Posterior cingulate gyrus (tissue), 11 donors: Measurements from ENCODE around the gene TRIM66.

Experiments used
- DNase-seq, 10 donors: peaks; one replicate each; pipeline versions ENCODE4 v3.0.0 to v3.0.0-alpha.2; 2020 to 2021; ENCODE audit warnings: mixed read lengths in 3 of 10
- intact Hi-C: fragments of 100-400 bp; cut with DNase I; formaldehyde crosslinking; loops from one replicate; pipeline ENCODE4 v1.15.1; 2023

Gene TRIM66, protein sequence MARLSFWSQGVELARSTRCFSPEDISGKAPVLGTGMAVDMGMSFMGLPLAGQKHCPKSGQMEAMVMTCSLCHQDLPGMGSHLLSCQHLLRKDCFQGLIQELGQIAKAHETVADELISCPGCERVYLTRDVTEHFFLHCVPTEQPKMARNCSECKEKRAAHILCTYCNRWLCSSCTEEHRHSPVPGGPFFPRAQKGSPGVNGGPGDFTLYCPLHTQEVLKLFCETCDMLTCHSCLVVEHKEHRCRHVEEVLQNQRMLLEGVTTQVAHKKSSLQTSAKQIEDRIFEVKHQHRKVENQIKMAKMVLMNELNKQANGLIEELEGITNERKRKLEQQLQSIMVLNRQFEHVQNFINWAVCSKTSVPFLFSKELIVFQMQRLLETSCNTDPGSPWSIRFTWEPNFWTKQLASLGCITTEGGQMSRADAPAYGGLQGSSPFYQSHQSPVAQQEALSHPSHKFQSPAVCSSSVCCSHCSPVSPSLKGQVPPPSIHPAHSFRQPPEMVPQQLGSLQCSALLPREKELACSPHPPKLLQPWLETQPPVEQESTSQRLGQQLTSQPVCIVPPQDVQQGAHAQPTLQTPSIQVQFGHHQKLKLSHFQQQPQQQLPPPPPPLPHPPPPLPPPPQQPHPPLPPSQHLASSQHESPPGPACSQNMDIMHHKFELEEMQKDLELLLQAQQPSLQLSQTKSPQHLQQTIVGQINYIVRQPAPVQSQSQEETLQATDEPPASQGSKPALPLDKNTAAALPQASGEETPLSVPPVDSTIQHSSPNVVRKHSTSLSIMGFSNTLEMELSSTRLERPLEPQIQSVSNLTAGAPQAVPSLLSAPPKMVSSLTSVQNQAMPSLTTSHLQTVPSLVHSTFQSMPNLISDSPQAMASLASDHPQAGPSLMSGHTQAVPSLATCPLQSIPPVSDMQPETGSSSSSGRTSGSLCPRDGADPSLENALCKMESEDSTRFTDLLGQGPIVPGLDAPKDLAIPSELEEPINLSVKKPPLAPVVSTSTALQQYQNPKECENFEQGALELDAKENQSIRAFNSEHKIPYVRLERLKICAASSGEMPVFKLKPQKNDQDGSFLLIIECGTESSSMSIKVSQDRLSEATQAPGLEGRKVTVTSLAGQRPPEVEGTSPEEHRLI (N-terminal part only)

DNA sequence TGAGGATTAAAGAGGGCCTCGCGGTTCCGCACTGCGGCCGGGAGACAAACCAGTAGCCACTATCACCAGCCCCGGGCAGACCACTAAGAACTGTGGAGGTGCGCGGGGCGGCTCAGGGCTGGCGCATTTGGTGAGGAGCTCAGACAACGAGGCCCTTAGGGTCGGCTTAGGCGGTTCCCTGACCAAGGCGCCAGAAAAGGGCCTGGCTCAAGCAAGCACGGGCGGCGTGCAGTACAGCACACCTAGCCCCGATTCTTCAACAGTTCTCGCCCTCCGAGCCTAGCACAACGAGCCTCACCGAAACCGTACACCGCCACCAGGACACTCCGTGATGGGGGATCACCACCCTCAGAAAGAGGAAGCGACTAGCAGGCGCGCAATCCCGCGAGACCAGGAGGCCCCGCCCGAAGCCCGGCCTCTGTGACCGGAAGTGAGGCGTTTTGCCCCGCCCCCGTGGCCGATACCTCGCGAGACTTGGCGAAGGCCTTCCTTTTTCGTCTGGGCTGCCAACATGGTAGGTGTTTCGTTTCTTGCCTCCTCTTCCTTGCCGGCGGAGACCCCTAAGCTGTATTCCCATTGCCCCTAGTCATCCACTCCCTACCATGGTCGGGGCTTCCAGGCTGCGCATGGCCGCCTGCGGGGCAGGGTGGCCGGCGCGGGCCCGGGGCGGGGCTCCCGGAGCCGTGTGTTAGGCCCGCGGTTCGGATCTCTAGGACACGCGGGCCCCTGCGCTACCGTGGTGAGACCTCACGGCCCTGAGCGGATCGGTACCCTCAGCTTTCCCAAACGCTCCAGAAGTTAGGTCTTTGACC, at the start of gene TRIM66, which contains the start of gene RPL27A:
TRIM66 (minus strand) TSS at position 363 of the 812 bp plus-strand sequence. CDS start 10,391 bp downstream, outside the sequence.
RPL27A (plus strand) TSS at position 490 of the 812 bp plus-strand sequence; CDS start at position 512, 22 bp downstream.
- intact Hi-C loops, result loop anchor here (10.0 kb wide), 3 partner anchors 232 to 452 kb away; partner anchors contain the start of genes AKIP1 and TMEM9B
- DNase-seq, result peak; percentile 98 to 100 (median 99)

DNA sequence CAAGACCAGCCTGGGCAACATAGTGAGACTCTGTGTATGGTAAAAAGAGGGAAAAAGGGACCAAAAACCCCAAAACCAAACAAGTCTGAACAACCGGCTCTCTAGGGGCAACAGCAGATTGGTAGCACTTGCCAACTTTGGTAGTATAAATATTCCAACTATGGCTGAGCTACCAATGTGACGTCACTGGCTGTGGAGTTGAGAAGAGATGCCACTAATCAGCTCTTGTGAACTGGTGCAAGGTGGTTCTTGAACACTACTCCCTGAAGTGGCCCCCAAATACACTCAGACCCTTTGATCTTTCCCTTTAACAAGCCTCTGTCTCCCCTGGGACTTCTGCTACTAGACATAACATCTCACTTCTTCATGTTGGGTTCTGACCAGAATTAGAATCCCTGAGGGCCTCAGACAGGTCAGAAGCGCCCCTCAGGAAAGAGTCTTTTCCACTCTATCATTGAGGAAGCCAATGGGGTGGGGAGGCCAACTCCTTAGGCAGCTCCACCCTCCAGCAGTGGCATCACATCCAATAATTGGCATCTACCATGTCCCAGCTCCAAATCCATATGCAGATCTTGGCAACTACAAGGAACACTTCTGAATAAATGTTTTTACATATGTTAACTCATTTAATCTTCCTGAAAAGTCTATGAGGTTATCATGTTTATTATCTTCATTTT, 49.3 kb upstream of the TRIM66 start:
- DNase-seq, result no peak
- intact Hi-C loops, result no loop called here

DNA sequence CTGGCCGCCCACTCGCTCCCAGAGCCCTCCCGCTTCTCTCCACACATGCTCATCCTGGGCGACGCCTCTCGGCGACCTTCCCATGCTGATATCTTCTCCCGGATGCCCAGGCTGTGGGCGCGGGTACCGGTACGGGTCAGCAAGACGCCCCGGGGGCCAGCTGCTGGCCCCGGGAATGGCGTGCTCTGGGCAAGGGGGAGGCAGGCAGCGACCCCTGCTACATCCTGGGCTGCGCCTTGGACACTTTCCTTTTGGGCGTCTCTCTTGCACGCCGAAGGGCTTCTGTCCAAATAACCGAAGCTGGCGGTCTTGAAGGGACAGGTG, 48.2 kb upstream of the TRIM66 start:
- intact Hi-C loops, result no loop called here
- DNase-seq, result peak in 1 of 10 donors; percentile 82

DNA sequence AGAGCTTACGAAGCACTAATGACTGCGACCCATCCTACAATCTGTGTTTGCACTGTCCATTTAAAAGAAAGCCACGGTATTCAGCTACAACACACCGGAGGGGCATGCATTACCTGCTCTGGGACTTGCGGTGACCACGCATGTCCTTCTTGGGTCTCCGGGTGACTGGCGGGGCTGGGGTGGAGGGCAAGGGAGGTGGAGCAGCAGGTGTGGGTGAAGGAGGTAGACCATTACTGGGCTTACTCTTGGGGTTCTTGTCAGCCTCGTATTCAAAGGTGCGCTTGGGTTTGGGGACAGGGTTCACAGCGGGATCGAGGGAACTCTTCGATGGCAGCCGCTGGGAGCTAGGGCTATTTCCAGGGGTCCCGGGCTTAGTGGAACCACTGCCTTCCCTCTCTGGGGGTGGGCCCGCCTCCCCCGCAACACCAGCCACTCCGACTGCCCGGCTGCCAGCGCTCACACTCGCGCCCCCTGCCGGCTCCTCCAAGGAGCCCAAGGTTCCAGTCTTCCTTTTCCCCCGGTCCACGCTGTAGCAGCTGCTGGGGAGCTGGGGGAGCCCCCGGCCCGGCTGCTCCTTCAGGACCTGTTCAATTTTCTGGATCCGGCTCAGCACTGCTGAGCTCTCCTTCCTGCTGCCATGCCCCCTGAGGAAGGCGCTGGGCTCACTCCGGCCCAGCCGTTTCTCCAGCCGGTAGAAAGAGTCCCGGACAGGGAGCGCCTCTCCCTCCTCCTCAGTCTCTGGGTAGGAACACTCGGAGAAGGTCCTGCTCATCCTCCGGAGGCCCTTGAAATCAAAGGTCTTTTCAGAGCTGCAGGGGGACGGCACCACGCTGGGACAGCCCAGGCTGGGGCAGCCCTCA, 47.6 kb upstream of the TRIM66 start:
- intact Hi-C loops, result no loop called here
- peak in 1 of 10 donors; percentile 73 for DNase-seq

DNA sequence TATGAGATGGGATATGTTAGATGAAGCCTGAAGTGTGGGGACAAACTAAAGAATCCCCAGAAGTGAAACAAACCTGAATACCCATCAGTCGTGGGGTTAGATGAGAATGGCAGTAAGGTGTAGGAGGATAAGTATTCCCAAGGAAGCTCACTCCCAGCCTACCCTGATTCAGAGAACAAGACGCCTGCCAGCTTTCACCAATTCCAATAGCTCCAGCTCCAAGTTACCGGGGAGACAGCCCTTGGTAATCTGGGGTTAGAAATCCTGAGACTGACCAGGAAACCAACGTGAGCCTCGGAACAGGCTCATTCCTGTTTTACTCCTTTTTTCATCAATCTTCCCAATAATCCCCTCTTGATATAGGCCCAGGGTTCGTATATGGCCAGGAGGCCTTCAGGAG, 46.6 kb upstream of the TRIM66 start:
- intact Hi-C loops, result no loop called here
- peak in 1 of 10 donors; percentile 14 for DNase-seq

DNA sequence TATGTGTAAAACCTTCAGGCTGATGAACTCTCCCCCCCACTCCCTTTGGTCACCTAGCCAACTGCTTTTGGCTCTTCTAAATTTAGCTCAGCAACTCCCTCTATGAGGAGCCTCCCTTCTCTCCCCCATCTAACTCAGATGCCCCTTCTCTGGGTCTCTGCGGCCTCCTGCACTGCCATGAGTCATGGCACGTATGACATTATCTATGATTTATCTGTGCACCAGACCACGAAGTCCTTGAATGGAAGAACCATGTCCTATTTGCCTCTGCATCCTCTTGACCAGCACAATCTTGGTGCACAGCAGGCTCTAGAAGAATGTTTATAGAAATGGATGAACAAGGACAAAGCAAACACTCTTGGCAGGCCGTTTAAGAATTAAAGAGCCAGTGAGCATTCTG, 46.1 kb upstream of the TRIM66 start:
- intact Hi-C loops, result no loop called here

DNA sequence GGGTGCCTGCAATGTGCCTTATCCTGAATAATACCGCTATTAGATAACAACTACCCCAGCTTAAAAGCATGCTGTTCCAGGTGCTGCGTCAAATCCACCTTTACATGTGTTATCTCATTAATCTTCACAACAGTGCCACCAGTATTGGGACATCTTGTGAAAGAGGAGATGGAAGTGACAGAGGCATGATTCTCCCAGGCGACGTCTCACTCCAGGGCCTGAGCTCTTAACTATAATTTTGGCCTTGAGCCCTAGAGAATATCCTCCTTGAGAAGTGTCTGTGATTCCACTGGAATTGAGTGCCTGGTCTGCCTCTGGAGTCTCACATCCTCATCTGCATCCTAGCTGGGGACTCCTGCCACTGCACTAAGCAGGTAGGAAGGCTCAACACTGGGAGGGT, 43.9 kb upstream of the TRIM66 start:
- peak in 1 of 10 donors; percentile 40 for DNase-seq
- intact Hi-C loops, result no loop called here

More for the DNA sequence above, 46.1 kb upstream of the TRIM66 start:
- no peak for DNase-seq

DNA sequence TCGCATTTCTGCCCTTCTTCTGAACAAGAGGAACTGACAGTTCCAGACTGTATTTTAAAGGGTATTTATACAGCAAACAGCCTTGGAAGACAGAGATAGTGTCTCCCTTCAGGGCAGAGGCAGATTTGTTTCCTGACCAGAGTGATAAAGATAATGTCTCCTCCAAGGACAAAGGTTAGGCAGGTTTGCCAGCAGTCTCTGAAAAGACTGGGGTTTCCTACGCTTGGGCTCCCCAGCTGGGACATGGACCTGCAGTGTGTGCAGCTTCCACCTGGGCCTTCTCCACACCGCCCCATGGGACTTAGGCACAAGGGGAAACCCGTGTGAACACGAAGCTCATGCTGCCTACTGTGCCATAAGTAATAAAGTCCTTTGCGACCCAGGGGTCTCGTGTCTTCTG, 42.2 kb upstream of the TRIM66 start:
- peak in 1 of 10 donors; percentile 19 for DNase-seq
- intact Hi-C loops, result no loop called here

DNA sequence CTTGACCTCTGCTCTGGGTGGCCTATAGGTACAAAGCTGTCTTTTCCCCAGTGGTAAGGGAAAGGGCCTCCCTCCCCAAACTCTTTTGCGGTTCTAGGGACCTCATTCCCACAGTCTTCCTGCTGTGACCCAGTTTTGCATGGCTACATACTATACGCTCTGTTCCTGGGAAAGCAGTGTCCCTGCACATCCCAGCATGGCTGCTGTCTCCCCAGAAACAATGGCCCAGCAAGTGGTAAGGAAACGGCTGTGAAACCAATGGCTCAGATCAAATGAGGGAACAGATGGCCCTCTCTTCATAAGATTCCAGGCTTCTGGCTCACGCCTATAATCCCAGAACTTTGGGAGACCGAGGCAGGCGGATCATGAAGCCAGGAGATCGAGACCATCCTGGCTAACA, 41.2 kb upstream of the TRIM66 start:
- intact Hi-C loops, result no loop called here
- DNase-seq, result peak in 1 of 10 donors; percentile 36

DNA sequence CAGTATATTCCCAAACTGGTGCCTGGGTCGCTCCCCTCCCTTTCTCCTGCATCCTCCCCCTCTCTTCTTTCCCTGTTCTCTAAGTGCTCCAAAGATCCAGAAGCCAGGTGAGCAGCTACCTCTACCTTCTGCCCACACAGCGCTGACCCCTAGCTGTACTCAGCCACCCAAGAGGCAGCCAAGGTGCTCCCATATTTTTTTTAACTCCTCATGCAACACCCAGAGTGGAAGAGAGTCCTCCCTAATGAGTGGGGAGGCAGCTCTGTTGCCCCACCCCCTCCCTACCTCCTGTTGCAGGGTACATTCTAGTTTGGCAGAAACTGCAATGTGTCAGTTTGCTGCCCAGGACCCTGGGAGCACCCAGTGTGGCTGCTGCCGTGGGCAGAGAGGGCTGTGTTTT, 40.3 kb upstream of the TRIM66 start:
- DNase-seq, result peak in 1 of 10 donors; percentile 33
- intact Hi-C loops, result no loop called here

DNA sequence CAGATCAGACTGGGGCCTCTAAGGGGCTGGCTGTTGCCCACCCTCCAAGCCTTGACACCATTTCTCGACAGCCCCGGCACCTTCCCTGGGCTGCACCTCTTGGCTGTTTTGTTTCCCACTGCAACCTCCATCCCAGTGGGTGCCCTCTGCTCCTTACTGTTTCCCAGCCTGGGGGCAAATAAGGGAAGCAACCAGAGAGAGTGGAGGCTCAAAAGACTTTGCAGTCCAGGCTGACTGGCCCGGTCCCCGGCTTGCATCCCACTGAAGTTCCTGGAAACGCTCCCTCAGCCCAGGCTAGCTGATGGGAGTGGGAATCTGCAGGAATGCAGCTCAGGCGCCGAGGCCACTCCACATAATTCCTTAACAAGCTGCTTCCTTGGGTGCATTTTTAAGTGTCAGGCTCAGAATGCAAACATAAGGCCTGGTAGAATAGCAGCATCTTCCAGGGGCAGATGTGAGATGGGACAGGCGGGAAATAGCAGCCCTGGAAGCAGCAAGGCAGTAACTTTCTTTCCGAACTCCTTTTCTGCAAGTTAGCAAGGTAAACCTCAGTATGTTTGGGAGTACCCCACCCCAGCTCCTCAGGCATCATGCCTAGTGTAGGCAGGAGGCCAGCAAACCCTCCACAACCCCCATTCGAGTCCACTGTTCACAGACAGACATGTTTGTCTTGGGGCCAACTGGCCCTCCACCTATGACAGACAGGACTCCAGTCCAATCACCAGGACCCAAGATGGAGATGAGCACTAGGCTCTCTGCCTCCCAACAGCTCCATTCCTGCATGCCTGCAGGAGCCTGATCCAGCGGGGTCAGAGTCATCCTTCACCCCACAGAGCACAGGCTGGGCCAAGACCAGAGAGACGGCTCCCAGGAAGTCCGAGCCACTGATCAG, 39.4 kb upstream of the TRIM66 start:
- peak in 1 of 10 donors; percentile 81 for DNase-seq
- intact Hi-C loops, result no loop called here

DNA sequence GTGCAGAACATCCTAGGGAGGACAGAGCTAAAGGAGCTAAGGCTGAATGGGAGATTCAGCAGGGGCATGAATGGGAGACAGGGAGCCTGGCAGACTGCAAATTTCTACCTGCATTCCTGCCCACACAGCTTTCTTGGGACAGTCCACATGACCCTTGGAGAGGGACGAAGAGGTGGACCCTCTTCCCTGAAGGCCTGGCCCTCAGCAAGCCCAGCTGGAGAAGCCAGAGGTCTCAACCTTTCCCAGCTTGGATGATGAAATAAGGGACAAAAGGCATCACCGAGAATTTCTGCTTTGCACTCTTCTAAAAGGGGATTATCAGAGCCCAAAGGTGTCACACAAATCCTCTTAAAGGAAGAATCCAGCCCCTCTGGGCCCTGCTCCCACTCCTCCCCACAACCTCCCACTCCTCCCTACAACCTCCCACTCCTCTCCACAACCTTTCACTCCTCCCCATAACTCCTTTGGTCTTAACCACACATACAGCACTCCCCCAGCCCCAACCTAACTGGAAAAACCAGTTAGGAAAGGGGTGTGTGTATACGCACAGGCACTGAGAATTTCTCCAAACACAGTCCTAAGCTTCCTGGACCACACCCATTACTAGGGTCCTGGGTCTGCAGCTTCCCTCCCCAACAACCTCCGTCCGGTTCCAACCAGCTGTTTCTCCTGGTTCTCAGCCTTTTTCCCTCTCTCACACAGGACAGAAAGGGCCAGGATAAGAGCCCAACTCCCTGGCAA, 38.6 kb upstream of the TRIM66 start:
- DNase-seq, result peak in 2 of 10 donors; percentile 4 to 8
- intact Hi-C loops, result no loop called here

DNA sequence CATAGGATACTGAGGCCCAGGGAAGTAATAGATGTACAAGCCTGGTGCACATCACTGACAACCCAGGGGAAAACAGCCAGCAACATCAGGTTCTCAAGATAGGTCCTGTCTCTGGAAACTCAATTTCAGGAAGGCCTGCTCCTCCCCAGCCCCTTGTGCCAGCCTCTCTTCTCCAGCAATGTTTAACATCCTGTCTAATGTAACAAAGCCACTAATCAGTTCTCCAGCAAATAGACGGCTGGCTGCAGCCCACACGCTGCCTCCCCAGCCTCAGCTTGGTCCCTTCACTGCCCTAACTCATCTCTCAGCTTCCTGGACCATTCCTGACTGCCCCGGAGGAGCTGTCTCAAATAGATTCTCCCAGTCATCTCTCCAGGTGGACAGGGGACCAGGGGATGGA, 37.9 kb upstream of the TRIM66 start:
- peak in 2 of 10 donors; percentile 12 to 39 for DNase-seq
- intact Hi-C loops, result no loop called here

DNA sequence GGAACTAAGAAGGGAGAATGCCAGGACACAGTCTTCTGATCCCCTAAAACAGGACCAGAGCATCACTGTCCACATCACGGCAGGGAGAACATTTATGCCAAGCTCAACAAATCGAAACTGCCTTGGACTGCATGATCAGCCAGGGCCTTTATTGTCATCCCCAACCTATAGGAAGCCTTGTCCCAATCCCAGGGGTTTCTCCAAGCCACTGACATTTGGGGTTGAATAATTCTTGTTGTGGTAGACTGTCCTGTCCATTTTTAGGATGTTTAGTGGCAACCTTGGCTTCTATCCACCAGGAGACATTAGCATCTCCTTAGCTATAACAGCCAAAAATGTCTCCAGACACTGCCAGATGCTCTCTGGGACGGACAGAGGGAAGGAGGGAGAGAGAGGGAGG, 37.3 kb upstream of the TRIM66 start:
- intact Hi-C loops, result no loop called here
- DNase-seq, result no peak

DNA sequence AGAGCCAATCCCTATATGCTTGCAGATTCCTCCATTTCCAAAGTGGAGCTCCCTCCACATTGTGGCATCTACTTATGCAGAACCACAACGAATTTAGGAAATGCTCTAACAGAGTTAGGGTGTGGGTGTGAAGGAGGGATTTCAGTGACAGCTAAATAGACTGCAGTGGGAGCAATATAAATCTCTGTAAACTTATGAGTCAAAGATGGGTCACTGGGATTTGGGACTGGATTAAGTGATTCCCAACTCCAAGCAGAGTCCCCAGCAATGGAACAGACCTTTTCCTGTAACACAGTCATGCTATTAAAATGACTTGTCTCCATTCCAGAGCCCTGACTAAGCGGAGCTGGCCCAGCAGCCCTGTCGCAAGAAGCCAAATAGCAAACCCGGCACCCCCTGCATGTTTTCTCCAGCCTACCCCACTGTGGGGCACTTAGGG, 36.8 kb upstream of the TRIM66 start:
- intact Hi-C loops, result no loop called here
- peak in 1 of 10 donors; percentile 7 for DNase-seq
